GM19372 (cell line): ENCODE measurements around the gene MPPED1.

Source experiments
- ATAC-seq: cut with Tn5 transposase; IDR thresholded peaks from one replicate; pipeline ENCODE4 v1.9.1; 2021; ENCODE audit warnings: mild to moderate bottlenecking, low read depth, moderate library complexity; ENCODE audit not compliant: unreplicated experiment

Gene MPPED1

GRCh38 chr22:43554694-43555365 lies 143.0 kb downstream of the MPPED1 start:
- ATAC-seq = no peak

GRCh38 chr22:43555561-43556515 lies 144.0 kb downstream of the MPPED1 start:
- ATAC-seq = no peak
